Activated gamma-delta T cell (primary cell): Measurements from ENCODE around the gene CSTPP1.
"Not testable (repeated sequence)": the region's sequence is repeated elsewhere in the genome, so short reads cannot be mapped to it uniquely, and the experiment has no call there.

Experiments used
- DNase-seq: peaks from one replicate; lab custom pipeline; 2025; lab: John Stamatoyannopoulos, UW

Gene CSTPP1

GRCh38 chr11:46991391-46991790 lies 54.8 kb downstream of the CSTPP1 start:
- DNase-seq, result no peak

DNA sequence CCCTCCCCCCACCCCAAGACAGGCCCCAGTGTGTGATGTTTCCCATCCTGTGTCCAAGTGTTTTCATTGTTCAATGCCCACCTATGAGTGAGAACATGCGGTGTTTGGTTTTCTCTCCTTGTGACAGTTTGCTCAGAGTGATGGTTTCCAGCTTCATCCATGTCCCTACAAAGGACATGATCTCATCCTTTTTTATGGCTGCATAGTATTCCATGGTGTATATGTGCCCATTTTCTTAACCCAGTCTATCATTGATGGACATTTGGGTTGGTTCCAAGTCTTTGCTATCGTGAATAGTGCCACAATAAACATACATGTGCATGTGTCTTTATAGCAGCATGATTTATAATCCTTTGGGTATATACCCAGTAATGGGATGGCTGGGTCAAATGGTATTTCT lies 55.8 kb downstream of the CSTPP1 start:
- not testable (repeated sequence) for DNase-seq

DNA sequence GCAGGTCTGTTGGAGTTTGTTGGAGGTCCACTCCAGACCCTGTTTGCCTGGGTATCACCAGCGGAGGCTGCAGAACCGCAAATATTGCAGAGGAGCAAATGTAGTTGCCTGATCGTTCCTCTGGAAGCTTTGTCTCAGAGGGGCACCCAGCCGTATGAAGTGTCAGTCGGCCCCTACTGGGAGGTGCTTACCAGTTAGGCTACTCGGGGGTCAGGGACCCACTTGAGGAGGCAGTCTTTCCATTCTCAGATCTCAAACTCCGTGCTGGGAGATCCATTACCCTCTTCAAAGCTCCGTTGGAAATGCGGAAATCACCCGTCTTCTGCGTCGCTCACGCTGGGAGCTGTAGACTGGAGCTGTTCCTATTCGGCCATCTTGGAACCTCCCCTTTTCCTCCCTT lies 61.2 kb downstream of the CSTPP1 start:
- DNase-seq, result not testable (repeated sequence)

DNA sequence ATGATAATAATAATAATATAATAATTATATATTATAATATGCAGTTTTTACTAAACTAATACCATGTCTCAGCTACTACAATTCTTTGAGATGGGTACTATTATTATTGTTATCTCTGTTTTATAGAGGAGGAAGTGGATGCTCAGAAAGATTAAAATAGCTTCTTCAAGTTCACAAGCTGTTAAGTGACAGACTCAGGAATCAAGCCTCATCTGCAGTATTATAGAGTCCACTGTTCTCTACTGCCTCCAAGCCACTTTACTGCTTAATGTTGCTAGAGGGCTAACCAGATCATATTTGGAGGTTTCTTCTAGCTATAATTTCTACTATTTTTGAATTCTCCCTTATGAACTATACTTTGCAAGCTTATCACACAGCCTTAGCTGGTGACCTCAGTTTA lies 62.7 kb downstream of the CSTPP1 start:
- no peak for DNase-seq

DNA sequence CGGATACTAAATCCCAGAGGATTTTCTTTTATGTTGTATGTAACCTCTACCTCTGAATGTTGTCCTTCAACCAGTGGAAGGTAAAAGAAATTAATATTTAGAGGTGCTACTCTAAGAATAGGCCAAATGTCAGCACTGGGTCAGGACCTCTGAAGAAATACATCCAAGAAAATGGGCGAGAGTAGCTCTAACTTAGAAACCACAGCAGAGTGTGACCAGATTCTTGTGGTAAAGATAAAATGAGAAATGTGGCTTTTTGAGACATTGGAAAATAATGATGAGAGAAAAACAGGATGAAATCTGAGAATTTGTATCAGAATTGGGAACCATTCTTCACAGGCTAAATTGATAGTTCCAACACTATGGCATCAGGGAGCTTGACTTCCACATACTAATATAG lies 63.5 kb downstream of the CSTPP1 start:
- no peak for DNase-seq

DNA sequence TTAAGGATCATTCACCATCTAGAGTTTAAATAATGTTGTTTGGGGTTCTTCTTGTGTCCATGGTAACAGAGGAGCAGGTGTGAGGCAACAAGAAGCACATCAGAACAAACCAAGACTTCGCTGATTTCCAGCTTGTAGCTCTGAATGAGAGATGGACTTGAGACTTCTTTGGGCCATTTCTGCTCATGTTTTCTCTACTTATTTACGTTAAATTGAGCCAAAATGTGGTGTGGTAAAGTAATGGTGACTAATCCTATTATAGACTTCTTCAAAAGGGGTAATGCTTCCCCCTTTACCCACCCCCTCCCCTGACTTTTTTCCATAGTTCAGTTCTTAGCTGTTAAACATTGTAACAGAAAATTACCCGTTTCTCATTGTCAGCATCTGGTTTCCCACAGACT lies 65.2 kb downstream of the CSTPP1 start:
- no peak for DNase-seq

DNA sequence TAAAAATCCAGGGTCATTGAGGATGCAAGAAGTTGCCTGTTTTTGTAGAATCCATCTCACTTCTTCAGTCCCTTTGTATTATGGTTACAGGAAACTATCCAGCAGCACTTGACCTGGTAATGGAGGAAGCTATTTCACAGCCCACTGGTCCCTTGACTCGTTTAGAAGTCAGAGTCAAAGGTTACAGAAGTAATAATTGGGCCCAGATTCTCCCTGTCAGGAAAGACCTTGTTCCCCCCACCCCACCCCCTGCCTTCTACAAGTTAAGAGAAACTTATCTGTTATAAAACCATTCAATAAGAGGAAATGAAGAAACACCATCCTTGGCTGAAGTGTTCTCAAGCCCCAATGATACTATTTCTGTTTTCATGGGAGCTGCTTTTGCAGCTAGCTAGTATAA lies 65.8 kb downstream of the CSTPP1 start:
- no peak for DNase-seq

DNA sequence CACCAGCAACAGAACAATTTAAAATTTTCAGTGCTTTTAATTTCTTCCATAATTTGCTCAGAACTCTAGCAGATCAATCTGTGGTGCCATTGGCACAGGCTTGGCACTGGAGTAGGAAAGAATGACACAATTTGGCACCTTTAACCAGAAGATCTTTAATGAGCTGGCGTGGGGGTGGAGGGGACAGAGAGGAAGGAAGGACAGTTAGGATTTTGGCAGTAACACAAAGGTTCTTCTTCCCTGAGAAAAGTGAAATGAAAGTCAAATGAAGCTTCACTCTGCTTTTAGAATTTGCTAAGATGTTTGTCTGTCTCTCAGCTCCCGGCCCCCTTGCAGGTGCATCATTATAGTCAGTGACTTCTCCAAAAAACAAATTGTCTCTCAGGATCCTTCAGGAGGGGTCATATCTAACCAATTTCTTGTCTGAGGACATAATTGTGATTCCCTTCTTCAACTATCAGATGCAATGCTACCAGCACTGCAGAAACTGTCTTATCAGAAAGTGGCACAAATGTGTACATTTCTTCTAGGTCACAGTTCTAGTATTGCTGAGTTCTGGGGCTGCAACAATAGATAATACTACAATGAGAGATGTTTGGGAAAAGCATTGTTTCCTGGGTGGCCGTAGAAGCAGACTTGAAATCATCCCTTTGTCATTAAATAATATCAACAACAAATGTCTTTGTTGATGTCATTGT lies 66.8 kb downstream of the CSTPP1 start:
- no peak for DNase-seq

DNA sequence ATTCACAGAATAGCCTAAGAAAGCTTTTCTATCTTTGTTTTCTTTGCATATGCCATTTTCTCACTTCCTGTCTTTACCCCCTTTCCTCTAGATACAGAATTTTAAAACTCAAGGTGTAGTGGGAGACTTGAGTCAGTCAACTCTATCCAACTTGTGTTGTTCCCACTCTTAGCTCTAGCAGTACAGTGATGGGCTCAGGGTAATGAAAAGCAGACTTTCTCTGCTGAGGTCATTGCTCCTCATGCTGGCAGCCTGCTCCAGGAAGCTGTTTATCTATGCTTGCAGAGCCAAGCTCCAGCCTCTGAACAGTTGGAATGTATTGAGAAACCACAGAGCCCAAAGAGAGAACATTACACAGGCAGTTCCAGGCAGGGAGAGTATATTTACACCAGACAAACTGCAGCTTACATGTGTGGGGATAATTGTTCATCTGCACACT lies 68.1 kb downstream of the CSTPP1 start:
- DNase-seq, result no peak

- no peak for DNase-seq
Measured at GRCh38 chr11:47005441-47005840, 68.9 kb downstream of the CSTPP1 start.

DNA sequence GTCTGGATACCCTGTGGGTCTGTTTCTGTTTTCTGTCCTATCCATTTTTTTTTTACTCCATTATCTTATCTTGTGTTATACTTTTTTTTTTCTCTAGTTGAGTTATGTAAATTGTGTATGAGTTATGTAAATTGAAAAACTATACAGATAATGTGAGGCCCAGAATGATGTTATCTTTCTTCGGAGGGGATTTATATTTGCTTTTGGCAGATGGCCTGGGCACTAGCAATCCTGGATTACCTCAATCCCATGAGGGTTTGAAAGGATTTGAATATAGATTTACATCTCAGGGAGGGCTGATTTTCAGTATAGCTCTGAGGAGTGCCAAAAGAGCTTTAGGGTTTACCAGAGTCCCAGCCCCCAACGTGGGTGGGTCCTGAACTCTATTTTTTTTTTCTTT lies 71.0 kb downstream of the CSTPP1 start:
- no peak for DNase-seq

DNA sequence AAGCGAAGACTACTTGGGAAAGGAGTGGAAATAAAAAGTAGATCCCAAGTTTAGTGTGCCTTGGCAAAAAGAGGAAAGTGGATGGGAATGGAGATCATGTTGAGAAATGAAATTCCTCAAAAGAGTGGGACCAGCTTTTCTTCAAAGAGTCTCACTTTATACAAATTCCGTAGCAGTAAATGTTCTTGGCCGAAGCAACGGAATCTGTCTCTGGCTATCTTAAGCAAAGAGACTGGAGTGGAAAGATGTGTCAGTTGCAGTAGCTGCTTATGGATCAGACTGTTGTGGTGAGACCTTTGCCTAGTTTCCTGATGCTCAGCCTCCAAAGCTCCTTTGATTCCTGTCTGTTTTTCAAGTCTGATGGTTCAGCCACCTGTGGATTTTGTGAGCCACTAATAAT lies 73.6 kb downstream of the CSTPP1 start:
- DNase-seq, result no peak

DNA sequence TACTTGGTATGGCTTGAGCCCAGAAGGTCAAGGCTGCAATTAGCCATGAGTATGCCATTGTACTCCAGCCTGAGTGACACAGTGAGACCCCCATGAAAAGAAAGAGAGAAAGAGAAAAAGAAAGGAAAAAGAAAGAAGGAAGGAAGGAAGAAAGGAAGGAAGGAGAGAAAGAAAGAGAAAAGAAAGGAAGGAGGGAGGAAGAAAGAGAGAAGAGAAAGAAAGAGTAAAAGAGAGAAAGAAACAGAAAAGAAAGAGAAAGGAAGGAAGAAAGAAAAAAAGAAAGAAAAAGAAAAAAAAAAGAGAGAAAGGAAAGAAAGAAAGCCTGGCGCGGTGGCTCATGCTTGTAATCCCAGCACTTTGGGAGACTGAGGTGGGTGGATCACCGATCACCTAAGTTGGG lies 77.5 kb downstream of the CSTPP1 start:
- no peak for DNase-seq

- no peak for DNase-seq
Measured at GRCh38 chr11:47018637-47019036, 82.1 kb downstream of the CSTPP1 start.

DNA sequence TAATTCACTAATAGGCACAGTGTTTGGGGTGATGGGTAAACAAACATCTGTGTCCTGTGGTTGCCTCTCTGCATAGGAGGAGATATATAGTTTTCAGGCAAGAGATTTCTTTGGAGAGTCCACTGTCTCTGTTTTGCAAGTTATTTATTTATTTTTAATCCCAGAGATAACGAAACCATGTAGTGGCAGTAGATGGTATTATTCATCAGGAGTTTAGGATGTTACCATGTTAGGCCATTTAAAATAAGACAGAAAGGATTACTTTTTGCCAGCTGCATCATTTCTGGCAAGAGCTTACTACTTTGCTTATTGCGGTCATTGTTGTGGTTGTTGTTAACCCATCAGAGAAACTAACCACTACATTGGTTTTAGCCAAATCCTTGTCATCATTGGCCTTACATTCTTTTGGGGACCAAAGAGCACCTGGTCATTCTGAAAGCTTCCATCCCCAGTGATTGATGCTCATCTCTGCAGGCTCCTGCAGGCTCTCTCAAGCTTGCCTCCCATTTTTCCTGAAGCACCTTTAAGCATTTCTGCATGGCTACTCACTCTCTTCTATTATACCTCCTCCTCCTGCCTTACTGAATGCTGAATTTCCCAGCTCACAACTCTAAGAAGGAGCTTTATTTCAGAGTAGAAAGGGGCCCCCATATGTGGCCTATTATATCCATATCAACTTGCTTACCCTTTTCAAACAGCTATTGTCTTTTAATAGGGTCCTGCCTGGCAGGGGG lies 84.4 kb downstream of the CSTPP1 start:
- DNase-seq, result no peak

DNA sequence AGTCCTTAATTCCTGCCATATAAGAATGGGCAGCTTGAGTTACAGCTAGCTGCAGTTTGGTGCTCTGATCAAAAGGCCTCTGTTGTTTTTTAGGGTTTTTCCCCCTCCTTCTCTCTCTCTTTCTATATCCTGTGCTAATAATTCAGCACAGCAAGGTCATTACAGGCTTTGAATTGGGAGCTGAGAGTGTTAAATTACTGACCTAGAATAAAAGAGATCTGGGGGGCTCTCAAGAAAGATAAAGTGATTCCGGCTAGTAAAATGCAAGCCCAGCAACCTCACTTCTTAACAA lies 84.9 kb downstream of the CSTPP1 start:
- DNase-seq, result no peak

DNA sequence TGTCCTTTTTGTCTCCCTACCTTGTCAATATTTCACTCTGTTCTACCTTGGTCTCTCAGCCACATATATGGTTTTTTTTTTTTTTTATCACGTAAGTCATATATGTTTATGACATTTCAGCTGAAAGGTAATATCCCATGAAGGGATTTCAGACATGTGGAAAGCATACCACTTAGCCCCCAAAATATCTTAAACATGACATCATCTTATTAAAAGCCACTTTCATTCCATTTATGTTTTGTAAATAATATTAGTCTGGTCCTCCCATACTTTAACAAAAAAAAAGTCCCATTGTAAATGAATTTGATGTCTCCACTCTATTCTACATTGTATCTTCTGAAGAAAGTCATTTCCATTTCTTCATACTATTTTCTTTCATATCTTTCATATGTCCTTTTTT lies 85.4 kb downstream of the CSTPP1 start:
- DNase-seq, result no peak

- DNase-seq, result no peak
Measured at GRCh38 chr11:47028195-47029093, 91.9 kb downstream of the CSTPP1 start.

DNA sequence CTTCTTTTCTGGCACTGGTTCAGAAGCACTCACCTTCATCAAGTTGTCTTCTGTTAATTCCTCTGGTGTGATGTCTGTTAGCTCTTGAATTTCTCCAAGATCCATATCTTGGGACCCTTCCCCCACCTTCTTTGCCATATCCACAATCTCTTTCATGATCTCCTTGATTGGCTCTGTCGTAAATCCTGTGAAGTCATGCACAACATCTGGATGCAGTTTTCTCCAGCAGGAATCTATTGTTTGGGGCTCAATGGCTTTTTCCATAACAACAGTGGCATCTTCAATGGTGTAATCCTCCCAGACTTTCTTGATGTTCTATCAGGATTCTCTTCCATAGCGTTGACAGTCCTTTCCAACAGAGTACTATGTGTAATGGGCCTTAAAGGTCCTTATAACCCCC lies 96.9 kb downstream of the CSTPP1 start:
- no peak for DNase-seq

- DNase-seq, result no peak
Measured at GRCh38 chr11:47034091-47034490, 97.5 kb downstream of the CSTPP1 start.

GRCh38 chr11:47035108-47035507 lies 98.5 kb downstream of the CSTPP1 start:
- DNase-seq, result no peak

- no peak for DNase-seq
Measured at GRCh38 chr11:47044119-47044518, 107.6 kb downstream of the CSTPP1 start.

DNA sequence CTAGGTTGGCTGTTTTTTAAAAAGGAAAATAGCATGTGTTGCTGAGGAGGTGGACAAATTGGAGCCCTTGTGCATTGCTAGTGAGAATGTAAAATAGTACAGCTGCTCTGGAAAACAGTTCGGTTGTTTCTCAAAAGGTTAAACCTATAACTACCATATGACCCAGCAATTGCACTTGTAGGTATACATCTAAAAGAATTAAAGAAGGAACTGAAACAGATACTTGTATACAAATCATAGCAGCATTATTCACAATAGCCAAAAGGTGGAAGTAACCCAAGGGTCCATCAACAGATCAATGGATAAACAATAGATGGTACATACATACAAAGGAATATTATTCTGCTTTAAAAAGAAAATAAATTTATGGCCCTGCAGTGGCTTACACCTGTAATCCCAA lies 111.4 kb downstream of the CSTPP1 start:
- no peak for DNase-seq
